Activated T-helper 1 cell treated with Interleukin-2 at 50 U/mL for 16 hours (primary cell): ENCODE data around the gene ZDHHC13.

Experiments used
- DNase-seq: peaks from one replicate; pipeline ENCODE4 v3.0.0-alpha.2; 2020; ENCODE audit warnings: low read depth

Gene ZDHHC13

GRCh38 chr11:19208959-19209546, 92.1 kb downstream of the ZDHHC13 start:
- no peak for DNase-seq

GRCh38 chr11:19209617-19210370, 92.8 kb downstream of the ZDHHC13 start:
- DNase-seq = no peak

- no peak for DNase-seq
These were observed 99.1 kb downstream of the ZDHHC13 start for GRCh38 chr11:19216021-19216420.

GRCh38 chr11:19216709-19217374, 99.9 kb downstream of the ZDHHC13 start:
- DNase-seq = no peak

GRCh38 chr11:19218216-19218615, 101.2 kb downstream of the ZDHHC13 start:
- DNase-seq = no peak

GRCh38 chr11:19218786-19219460, 102.0 kb downstream of the ZDHHC13 start:
- no peak for DNase-seq

GRCh38 chr11:19220903-19221724, 104.1 kb downstream of the ZDHHC13 start:
- no peak for DNase-seq

- DNase-seq = no peak
These were observed 108.2 kb downstream of the ZDHHC13 start for GRCh38 chr11:19225123-19225522.

- no peak for DNase-seq
These were observed 108.6 kb downstream of the ZDHHC13 start for GRCh38 chr11:19225581-19225980.
